NCI-H774 (cell line): ENCODE results near the gene SAMD4B.
"Not testable (repeated sequence)": the region's sequence is repeated elsewhere in the genome, so short reads cannot be mapped to it uniquely, and the experiment has no call there.

ENCODE experiments used
- DNase-seq: peaks from one replicate; lab custom pipeline; 2025; lab: John Stamatoyannopoulos, UW

Gene SAMD4B

DNA sequence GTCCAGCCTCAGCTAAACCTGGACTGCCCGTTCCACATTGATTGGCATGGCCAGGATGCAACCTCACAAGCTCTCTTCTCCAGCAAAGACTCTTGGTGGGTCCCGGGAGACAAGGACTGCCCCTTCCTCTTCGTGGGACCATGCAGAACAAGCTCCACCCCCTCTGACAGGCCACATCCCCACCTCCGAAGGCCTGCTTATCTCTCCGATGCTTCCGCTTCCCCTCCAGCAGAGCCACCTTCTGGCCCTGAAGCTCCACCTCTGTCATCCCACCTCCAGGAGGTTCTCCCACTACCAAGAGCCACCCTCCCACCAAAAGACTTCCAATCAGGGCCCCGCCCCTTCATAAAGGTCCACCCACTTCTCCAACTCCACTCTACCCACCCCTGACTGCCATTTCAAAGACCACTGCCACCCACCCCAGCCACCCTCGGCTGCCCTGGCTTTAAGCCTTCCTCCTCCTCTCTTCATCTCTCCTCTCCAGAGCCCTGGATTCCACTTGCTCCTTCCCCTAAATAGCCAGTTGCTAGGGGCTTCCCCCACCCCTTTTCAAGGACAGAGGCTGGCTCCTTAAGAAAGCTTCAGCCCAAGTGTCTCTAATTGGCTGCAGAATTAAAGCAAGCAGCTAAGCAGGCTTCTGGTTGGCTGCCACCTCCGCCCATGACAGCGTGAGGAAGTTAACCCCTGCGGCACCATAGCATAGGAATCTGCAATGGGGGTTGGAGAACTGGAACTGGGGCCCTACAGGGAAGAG lies 31.5 kb upstream of the SAMD4B start:
- no peak for DNase-seq

DNA sequence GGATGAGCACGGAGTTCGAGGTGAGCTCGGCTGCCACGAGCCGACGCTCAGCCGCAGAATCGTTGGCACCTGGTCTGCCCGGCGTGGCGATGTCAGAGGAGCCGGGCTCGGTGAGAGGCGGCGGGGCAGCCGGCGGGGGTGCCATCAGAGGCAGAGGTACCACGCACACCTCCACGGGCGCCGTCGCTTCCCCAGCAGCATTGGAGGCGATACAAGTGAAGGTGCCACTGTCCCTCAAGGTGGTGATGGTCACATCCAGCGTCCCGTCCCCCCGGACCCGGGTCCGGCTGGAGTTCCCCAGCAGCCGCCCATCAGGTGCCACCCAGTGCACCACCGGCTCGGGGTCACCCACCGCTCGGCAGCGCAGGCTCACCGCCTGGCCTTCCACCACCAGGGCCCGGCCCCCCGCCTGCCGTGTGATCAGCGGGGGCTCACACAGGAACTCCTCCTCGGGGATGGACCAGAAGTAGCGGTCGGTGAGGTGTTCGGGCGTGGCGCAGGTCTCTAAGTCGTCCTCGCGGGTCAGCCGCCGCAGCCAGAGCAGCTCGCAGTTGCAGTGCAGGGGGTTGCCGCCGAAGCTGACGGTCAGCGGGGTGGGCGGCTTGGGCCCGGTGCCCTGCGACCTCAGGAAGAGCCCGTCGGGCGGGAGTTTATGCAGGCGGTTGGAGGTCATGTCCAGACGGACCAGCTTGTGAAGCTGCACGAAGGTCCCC lies 28.0 kb upstream of the SAMD4B start:
- DNase-seq, result no peak

DNA sequence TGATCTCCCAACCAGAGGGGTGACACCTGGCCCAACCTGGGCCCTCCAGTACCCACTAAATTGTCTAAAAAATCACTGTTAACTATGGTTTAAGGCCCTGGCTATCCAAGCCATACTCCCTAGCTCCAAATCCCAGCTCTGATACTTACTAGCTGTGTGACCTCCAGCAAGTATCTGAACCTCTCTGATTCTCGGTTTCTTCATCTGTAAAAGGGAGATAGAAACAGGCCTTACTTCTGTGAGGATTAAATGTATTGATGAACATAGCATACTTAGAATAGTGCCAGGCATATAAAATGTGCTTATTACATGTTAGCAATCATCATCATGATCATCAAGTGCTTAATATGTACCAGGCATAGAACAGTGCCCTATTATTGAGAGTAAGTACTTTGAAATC lies 26.3 kb upstream of the SAMD4B start:
- DNase-seq, result no peak

DNA sequence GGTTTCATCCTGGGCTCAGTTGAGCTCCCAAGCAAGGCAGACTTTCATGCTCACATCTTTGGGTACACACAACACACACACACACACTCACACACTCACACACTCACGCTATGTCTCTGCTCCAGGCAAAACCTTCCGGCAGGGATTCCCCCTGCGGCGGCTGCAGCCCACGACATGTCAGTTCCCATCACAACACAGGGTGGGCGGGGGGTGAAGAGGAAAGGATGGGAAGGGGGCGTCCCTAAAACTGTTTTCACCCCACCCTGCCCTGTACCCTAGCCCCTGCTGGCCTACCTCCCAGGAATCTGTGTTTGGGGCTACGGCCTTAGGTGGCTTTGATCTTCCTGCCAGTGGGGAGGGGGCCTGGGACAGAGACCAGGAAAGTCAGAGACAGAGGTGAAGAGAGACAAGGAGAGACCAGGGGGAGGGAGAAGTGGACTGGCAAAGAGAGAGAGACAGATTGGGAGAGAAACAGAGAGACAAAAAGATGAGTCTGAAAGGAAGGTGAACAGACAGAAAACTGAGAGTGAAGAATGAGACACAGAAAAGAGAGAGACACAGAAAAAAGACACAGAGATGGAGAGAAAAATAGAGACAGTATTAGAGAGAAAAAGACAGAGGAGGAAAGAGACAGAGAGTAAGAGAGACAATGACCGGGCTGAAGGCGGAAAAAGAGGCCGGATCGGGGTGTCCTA lies 25.4 kb upstream of the SAMD4B start:
- DNase-seq, result no peak

DNA sequence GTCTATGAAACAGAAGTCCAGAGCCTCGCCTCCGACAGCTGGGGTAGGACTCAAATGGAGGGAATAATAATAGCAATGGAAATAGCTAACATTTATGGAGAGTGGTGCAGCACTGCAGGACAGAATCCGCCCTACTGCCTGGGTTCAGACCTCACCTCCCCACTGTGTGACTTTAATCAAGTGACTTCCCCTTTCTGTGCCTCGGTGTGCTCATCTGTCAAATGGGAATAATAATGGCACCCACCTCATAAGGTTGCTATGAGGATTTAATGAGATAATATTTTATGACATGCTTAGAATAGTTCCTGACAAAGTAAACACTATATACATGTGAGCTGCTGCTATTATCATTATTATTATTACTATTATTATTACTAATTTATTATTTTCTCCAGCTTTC lies 24.7 kb upstream of the SAMD4B start:
- no peak for DNase-seq

DNA sequence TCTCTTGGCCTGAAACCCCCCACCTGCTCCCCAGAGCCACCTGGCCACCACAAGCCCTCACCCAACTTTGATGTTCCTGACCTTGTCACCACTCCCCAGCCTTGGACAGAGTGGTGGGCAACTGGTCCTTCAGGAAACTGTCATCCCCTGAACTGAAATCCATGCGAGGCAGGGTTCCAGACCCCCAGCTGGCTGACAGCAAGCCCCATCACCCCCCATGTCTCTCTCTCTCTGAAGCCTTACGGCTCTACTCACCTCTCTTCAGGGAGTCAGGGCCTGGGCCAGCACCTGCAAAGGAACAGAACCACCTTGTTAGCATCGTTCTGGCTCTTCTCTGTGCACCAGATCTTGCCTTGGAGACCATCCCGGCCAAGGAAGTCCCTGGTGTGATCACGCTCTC lies 24.1 kb upstream of the SAMD4B start:
- no peak for DNase-seq

DNA sequence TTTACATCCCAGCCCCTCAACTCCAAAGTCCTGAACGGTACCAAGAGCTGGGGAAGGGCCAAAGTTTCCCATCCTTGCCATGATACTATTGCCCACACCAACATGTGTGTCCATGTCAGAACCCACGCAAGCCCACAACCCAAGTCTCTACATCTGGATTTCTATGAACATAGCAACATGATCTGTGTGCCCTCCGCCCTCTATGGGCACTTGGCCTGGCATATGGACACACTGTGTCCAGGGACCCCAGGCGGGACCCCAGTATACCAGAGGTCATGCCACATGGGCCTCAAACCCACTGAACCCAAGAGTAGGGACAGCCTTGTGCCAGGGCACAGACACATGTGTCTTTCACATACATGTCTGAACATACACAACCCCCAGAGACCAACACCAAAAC lies 23.5 kb upstream of the SAMD4B start:
- DNase-seq, result no peak

DNA sequence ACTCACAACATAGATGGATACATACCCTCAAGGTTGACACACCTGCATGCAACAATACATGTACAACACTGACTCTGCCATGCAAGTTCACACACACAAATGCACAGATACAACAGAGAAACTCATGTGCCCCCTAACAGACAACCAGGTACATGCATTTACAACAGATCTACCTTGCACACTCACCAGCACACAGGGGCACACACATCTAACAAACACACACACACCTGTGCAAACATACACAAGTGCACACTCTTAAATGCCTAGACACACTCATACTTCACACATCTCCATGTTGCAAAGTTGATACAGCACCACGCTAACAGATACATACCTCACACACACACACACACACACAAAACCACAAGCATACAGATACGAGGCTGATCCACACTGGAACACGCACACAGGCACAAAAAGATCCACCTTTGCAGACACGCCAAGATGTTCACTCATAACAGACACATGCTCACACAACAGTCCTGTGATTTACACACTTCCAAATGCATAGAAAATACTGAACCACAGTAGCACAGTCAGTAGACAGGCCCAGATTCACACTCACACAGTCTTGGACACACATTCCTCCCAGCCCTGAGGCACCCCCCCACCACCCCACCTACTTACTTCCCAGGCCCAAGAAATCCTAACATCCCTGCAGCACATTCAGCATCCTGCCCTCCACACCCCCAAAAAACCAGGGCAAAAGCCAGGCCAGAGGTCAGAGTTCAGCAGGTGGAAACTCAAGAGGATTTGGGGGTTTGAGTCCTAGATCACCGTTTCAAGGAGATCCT lies 22.9 kb upstream of the SAMD4B start:
- no peak for DNase-seq

DNA sequence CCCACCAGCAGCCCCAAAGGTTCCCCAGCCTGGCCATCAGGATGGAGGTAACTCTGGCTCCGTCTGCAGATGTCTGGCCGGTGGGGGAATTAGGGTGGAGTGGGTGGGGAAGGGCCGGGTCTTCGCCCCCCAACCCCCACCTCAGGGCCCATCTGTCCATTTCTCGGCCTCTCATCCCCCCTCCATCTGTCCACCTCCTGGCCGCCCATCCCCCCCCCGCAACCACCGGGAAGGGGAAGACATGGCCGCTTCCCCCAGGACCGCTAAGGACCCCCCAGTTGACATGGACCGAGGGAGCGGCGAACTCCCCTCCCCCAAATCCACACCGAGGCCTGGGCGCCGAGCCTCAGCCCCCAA lies 22.4 kb upstream of the SAMD4B start:
- no peak for DNase-seq

DNA sequence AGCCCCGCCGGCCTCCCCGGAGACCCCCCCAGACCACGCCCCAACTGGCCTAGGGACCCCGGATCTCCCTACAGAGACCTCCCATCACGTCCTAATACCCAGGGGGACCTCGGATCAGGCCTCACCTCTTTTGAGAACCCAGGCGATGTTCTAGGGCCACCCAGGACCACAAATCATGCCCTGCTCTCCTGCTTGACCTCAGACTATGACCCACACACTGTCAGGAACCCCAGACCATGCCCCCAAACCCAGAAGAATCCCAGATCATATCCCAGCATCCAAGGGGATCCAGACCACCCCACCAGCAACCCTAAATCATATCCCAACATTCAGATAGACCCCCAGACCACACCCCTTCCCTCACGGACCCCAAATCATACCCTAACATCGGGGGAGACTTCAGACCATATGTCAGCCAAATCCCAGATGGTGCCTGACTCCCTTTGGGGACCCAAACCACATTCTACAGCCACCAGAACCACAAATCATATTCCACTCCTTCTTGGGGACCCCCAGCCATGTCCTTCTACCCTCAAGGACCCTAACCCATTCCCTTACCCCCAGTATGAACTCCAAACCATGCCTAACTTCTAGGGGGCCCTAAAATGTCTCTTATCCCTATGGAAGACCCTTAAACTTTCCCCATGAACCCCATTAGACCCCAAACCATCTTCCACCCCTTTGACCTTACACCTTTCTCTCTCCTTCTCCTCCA lies 20.9 kb upstream of the SAMD4B start:
- DNase-seq, result no peak

DNA sequence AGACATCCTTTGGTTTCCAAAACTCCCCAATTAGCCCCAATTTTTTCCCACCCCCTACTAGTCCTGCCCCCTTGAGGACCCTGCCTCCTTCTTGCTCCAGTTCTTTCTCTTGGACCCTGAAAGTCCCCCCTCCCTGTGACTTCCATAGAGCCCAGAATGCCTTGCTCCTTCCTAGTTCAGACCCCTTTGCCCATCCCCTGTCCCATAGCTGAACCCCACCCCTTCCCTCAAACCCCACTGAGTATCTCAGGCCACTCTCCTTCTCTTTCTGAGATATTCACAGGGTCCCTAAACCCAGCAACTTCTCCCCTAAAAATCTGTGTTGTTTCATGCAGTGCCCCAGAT lies 20.4 kb upstream of the SAMD4B start:
- DNase-seq, result no peak

DNA sequence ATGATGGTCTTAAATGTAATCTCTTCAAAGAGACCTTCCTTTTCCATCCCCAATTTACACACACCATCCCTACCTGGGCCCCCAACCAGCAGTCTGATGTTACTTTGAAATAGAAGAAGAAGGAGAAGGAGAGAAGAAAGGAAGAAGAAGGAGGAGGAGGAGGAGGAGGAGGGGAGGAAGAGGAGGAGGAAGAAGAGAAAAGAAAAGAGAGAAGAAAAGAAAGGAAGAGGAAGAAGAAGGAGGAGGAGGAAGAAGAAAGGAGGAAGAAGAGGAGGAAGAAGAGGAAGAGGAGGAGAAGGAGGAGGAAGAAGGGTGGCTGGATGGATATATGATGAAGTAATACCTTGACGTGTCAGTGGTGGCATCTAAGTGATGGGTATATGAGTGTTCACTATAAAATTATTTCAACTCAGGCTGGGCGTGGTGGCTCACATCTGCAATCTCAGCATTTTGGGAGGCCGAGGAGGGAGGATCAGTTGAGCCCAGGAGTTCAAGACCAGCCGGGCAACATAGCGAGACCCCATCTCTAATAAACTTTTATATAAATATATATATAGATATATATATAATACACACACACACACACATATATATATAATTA lies 17.9 kb upstream of the SAMD4B start:
- no peak for DNase-seq

DNA sequence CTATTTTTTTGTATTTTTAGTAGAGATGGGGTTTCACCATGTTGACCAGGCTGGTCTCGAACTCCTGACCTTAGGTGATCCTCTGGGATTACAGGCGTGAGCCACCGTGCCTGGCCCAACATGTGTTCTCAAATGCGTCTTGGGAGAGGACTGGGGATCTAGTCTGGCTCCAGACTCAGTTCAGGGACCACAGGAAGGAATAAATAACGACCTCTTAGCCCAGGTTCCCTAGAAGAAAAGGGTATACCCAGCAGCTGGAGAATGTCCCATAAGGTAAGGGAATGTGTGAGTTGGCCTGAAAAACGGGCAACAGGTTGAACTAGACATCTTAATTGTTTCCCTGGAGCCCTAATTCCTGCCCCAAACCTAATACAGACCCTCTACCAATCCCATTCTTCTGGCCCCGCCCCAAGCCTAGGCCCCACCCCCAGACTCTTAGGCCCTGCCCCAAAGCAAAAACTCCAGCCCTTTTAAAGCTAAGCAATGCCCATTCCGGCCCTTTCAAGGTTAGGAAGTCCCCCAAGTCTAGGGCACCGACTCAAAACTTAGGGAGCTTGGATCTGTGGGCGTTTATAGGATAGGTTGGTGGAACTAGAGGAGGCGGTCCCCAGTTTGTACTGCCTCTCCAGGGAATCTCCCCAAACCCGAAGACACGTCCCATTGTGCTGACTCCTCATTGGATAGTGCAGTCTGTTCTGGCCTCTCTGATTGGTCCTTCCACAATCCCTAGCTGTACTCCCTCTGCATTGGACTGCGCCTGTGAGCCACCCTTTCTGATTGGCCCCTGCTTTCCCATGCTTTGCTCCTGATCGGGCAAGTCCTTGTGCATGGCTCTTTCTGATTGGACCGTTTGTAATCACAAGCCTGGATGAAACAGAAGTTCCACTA lies 16.2 kb upstream of the SAMD4B start:
- no peak for DNase-seq

DNA sequence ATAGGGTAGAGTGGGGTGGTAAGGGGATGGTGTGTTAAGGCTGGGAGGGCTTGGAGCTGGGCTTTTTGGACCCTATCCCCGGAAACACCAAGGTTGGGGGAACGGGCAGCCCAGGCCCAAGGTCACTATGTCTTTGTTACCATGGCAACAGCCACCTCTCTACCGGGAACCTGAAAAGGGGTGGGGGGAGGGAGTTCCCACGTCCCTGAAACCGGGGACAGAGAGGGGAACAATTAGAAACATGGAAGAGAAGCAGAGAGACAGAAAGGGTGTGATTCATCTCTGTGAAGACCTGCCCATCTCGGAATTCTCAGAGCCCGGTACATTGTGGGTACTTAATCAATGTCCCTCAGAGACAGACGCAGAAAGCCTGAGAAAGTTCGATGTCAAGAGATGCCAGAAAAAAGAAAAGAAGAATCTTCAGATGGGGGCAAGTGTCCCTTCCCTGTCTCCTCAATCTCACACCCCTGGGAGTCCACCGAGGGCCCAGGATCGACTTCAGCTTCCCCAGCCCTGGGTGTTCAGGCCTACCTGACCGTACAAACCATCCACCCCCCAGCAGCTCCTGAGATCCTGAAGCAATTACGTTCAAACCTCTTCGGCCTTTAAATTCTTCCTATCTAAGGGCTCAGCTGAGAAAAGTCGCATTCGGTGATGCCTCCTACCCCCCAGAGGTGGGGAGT lies 14.7 kb upstream of the SAMD4B start:
- no peak for DNase-seq

DNA sequence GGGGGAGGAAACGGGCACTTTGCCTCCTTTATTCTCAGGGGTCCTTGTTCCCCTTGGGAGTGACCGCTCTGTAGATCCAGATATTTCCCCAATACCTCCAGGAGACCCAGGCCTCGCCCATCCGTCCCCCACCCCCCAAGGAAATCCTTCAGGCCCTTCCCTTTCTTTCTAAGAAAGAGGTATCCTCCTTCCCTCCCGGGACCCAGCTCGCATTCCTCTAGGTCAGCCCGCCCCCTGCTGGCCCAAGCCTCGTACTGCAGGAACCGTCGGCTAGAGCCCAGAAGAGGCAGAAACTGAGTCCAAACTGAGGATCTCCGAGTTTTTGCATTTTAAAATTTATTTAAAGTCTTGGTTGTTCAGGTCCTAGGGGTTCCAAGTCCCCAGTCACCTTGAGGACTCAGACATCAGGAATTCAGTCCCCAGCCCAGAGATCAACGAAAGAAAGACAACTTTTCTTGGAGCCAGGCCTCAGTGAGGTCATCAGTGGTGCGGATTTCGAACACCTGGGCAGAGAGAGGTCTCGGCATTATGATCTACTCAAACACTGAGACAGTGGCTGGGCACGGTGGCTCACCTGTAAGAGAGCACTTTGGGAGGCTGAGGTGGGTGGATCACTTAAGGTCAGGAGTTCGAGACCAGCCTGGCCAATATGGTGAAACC lies 14.0 kb upstream of the SAMD4B start:
- DNase-seq, result peak; percentile 24

DNA sequence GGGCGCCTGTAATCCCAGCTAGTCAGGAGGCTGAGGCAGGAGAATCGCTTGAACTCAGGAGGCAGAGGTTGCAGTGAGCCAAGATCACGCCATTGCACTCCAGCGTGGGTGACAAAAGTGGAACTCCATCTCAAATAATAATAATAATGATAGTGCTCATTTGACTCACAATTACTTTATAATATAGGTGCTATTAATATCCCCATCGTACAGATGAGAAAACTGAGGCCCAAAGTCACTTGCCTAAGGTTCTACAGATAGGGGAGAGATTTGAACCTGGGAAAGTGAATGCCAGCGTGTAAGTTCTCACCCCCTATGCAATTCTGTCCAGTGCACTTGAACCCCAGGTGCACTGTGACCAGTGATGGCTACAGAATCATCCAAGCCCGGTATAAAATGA lies 12.3 kb upstream of the SAMD4B start:
- DNase-seq, result no peak

DNA sequence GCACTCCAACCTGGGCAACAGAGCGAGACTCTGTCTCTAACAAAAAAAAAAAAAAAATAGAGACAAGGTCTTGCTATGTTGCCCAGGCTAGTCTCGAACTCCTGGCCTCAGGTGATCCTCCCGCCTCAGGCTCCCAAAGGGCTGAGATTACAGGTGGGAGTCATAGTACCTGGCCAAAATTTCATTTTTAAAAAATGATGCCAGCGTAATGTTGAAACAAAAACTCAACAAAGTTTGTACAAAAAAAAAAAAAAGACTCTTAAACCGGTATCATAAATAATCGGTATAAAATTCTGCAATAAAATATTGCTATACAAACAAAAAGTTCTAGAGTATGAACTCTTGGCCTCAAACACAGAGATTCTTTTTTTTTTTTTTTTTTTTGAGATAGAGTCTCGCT lies 9.9 kb upstream of the SAMD4B start:
- no peak for DNase-seq

DNA sequence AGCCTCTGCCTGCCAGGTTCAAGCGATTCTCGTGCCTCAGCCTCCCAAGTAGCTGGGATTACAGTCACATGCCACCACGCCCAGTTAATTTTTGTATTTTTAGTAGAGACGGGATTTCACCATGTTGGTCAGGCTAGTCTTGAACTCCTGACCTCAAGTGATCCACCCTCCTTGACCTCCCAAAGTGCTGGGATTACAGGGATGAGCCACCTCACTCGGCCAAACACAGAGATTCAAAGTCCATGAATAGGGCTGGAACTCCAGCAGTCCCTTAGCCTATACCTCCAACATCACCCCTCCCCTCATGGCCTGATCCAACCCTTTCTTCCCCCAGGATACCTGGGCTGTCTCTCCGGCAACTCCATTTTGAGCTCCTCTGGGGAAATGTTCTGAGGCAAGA lies 9.5 kb upstream of the SAMD4B start:
- DNase-seq, result not testable (repeated sequence)

DNA sequence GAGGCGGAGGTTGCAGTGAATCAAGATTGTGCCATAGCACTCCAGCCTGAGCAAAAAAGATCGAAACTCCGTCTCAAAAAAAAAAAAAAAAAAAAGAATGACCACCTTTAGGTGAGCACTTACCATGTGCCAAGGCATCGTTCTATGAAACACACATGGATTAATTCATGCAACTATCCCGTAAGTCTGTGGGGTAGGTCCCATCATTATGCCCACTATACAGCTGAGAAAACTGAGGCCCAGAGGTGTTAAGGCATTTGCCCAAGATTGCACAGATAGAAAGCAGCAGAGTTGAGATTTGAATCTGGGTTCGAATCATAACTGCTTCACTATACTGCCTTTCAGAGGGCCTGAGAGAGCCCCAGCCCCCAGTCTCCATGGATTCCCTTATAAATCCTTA lies 8.7 kb upstream of the SAMD4B start:
- DNase-seq, result no peak
